SW 1271 (cell line): ENCODE measurements around the gene DYNLT1.
"Not testable (repeated sequence)": the region's sequence is repeated elsewhere in the genome, so short reads cannot be mapped to it uniquely, and the experiment has no call there.

ENCODE experiments used
- DNase-seq, 2 experiments: peaks; one replicate each; lab custom pipeline; 2025; lab: John Stamatoyannopoulos, UW

Gene DYNLT1

GRCh38 chr6:158639056-158639455, 5.5 kb downstream of the DYNLT1 start:
- no peak for DNase-seq

- no peak for DNase-seq
Measured at GRCh38 chr6:158638324-158638854, 6.2 kb downstream of the DYNLT1 start.

- no peak for DNase-seq
Measured at GRCh38 chr6:158636778-158637177, 7.8 kb downstream of the DYNLT1 start.

- no peak for DNase-seq
Measured at GRCh38 chr6:158635427-158636073, 9.0 kb downstream of the DYNLT1 start.

- DNase-seq: no peak
Measured at GRCh38 chr6:158634695-158635426, 9.7 kb downstream of the DYNLT1 start.

GRCh38 chr6:158633127-158633526, 11.4 kb downstream of the DYNLT1 start:
- no peak for DNase-seq

GRCh38 chr6:158632538-158633119, 11.9 kb downstream of the DYNLT1 start:
- not testable (repeated sequence) for DNase-seq

- DNase-seq: no peak
Measured at GRCh38 chr6:158631678-158632537, 12.6 kb downstream of the DYNLT1 start.

- DNase-seq: no peak
Measured at GRCh38 chr6:158630938-158631616, 13.5 kb downstream of the DYNLT1 start.

GRCh38 chr6:158629367-158630221, 14.9 kb downstream of the DYNLT1 start:
- no peak for DNase-seq

GRCh38 chr6:158628542-158628941, 16.0 kb downstream of the DYNLT1 start:
- DNase-seq: no peak

- DNase-seq: no peak
Measured at GRCh38 chr6:158627940-158628211, 16.7 kb downstream of the DYNLT1 start.

GRCh38 chr6:158627168-158627939, 17.2 kb downstream of the DYNLT1 start:
- no peak for DNase-seq

- DNase-seq: no peak
Measured at GRCh38 chr6:158626360-158627167, 18.0 kb downstream of the DYNLT1 start.

- DNase-seq: no peak
Measured at GRCh38 chr6:158625881-158626305, 18.6 kb downstream of the DYNLT1 start.

- no peak for DNase-seq
Measured at GRCh38 chr6:158624684-158625682, 19.6 kb downstream of the DYNLT1 start.

- DNase-seq: no peak
Measured at GRCh38 chr6:158622545-158623190, 21.9 kb downstream of the DYNLT1 start.
